NT2/D1 (cell line): ENCODE results near the gene SDR9C7.

Experiments
- YY1 ChIP-seq: IDR thresholded peaks from 2 replicates; pipeline ENCODE4 v1.6.1; 2011; ENCODE audit not compliant: insufficient read length, insufficient read depth
- ZNF274 ChIP-seq: IDR thresholded peaks from 2 replicates; pipeline ENCODE4 v1.6.1; 2011; ENCODE audit warnings: mild to moderate bottlenecking, low read depth, low read length

DNA sequence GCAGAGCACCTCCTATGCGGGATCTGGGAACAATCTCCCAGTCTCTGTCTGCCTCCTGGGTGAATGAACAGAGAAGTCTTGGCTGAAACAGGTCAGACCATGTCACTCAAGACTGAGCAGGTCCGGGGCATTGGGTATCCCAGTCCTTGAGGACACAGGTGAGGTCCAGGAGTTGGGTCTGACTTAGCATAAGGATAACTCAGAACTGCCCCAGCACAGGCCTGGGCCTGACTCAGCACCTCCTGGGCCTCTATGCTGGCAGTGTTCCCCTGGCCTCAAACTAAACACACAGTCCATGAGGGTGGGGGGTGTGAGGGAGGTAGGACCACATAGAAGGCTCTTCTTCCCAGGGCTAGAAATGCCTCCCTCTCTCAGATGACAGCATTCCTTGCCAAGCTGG lies 1.5 kb upstream of the SDR9C7 start:
- no peak for TF ChIP-seq ZNF274
- TF ChIP-seq YY1 = no peak
